HepG2 (cell line): Measurements from ENCODE around the gene PLA2G4D. TPM values are rescaled to one million over a fixed set of nuclear protein-coding genes. Genes with fewer than 3 reads are reported as not detected.

ENCODE experiments used
- GRHL1 ChIP-seq: sonication (generic); formaldehyde crosslinking; conservative IDR thresholded peaks from 2 replicates; pipeline ENCODE4 v1.8.0; 2022; ENCODE audit warnings: missing genetic modification reagents
- HNRNPL ChIP-seq: fragments of 200-400 bp; formaldehyde crosslinking; IDR thresholded peaks from 2 replicates; pipeline ENCODE4 v1.6.1; 2017; ENCODE audit warnings: mild to moderate bottlenecking, low read depth, low read length
- MAFG ChIP-seq: sonication (generic); formaldehyde crosslinking; IDR thresholded peaks from 2 replicates; pipeline ENCODE4 v1.5.1; 2020; ENCODE audit warnings: mild to moderate bottlenecking, missing genetic modification reagents
- MEIS1 ChIP-seq: sonication (generic); formaldehyde crosslinking; IDR thresholded peaks from 2 replicates; pipeline ENCODE4 v1.9.0; 2021; ENCODE audit warnings: mild to moderate bottlenecking, missing genetic modification reagents, moderate library complexity, borderline replicate concordance
- MTERF4 ChIP-seq: sonication (generic); formaldehyde crosslinking; IDR thresholded peaks from 2 replicates; pipeline ENCODE4 v1.8.0; 2023; ENCODE audit warnings: mild to moderate bottlenecking, missing genetic modification reagents
- MZF1 ChIP-seq: sonication (generic); formaldehyde crosslinking; IDR thresholded peaks from 2 replicates; pipeline ENCODE4 v1.8.1; 2023; ENCODE audit warnings: mild to moderate bottlenecking, missing genetic modification reagents, borderline replicate concordance
- NFE2 ChIP-seq: sonication (generic); formaldehyde crosslinking; IDR thresholded peaks from 2 replicates; pipeline ENCODE4 v1.4.0; 2020; ENCODE audit warnings: missing genetic modification reagents
- NFIB ChIP-seq: sonication (generic); formaldehyde crosslinking; IDR thresholded peaks from 2 replicates; pipeline ENCODE4 v1.9.0; 2021; ENCODE audit warnings: missing genetic modification reagents, mild to moderate bottlenecking, borderline replicate concordance
- PAXIP1 ChIP-seq: sonication (generic); formaldehyde crosslinking; conservative IDR thresholded peaks from 2 replicates; pipeline ENCODE4 v1.4.0; 2020; ENCODE audit warnings: mild to moderate bottlenecking, missing genetic modification reagents, moderate library complexity
- PHF8 ChIP-seq: sonication (generic); formaldehyde crosslinking; IDR thresholded peaks from 2 replicates; pipeline ENCODE4 v1.5.0; 2020; ENCODE audit warnings: missing genetic modification reagents
- PLSCR1 ChIP-seq: sonication (generic); formaldehyde crosslinking; IDR thresholded peaks from 2 replicates; pipeline ENCODE4 v1.5.0; 2020; ENCODE audit warnings: missing genetic modification reagents, mild to moderate bottlenecking, borderline replicate concordance
- POLR2G ChIP-seq: fragments of 200-400 bp; formaldehyde crosslinking; IDR thresholded peaks from 2 replicates; pipeline ENCODE4 v1.6.1; 2018; ENCODE audit warnings: mild to moderate bottlenecking, low read depth, low read length, moderate library complexity
- RBM22 ChIP-seq: fragments of 200-400 bp; formaldehyde crosslinking; optimal IDR thresholded peaks from 2 replicates; pipeline ENCODE3; 2017; ENCODE audit warnings: mild to moderate bottlenecking, low read length, moderate library complexity
- SKIL ChIP-seq: sonication (generic); formaldehyde crosslinking; IDR thresholded peaks from 2 replicates; pipeline ENCODE4 v1.8.0; 2022; ENCODE audit warnings: missing genetic modification reagents, mild to moderate bottlenecking, moderate library complexity, borderline replicate concordance
- XBP1 ChIP-seq: sonication (generic); formaldehyde crosslinking; IDR thresholded peaks from 2 replicates; pipeline ENCODE4 v1.5.0; 2020; ENCODE audit warnings: missing genetic modification reagents
- ZBTB25 ChIP-seq: IDR thresholded peaks from 2 replicates; pipeline ENCODE4 v1.6.1; 2018; ENCODE audit warnings: missing genetic modification reagents
- ZNF530 ChIP-seq: sonication (generic); formaldehyde crosslinking; IDR thresholded peaks from 2 replicates; pipeline ENCODE4 v1.5.0; 2020; ENCODE audit warnings: low read depth, mild to moderate bottlenecking, missing genetic modification reagents
- polyA plus RNA-seq, 8 experiments: library from polyadenylated mRNA; depleted of rRNA in 3 of 8; stranded (reverse) in 7 of 8; unstranded in 1 of 8; fragments of >200 nt; fragmentation: Illumina TruSeq in 4 of 8; extraction: Trizol in 4 of 8; gene quantifications; 2 replicates each; pipeline versions ENCODE4 v1.2.1 to v1.2.3, GENCODE V29; 2011 to 2016; ENCODE audit warnings: low read depth in 4 of 8, missing spikeins in 1 of 8, mixed read lengths in 1 of 8; ENCODE audit not compliant: insufficient read depth in 1 of 8
- total RNA-seq, 5 experiments: library from RNA; depleted of rRNA; stranded (reverse); fragments of >200 nt; fragmentation: Illumina TruSeq; extraction: Trizol; gene quantifications; 2 replicates each; pipeline ENCODE4 v1.2.3, GENCODE V29; 2016; ENCODE audit warnings: low read depth in 1 of 5

PLA2G4D gene
- total and polyA plus RNA-seq, 2 of the 13 experiments (the other 11 are each of a cell fraction or from before 2014, with no cell fraction given), result 0.04 to 0.21 TPM

GRCh38 chr15:42065033-42065432 lies 29.3 kb downstream of the PLA2G4D start (continued):
- TF ChIP-seq POLR2G (no peak), MZF1 (CRISPR knock-in tag) (no peak), RBM22 (no peak), GRHL1 (CRISPR knock-in tag) (no peak), HNRNPL (no peak), PLSCR1 (CRISPR knock-in tag) (no peak), PAXIP1 (CRISPR knock-in tag) (0 out of 2 replicates have a peak, but pooled peaks have one; percentile 28), MTERF4 (CRISPR knock-in tag) (no peak), PHF8 (CRISPR knock-in tag) (no peak), ZNF530 (CRISPR knock-in tag) (no peak), NFE2 (CRISPR knock-in tag) (no peak), SKIL (CRISPR knock-in tag) (peak; percentile 38; the same call in 1 of the 2 replicates), MEIS1 (no peak), MAFG (CRISPR knock-in tag) (no peak), NFIB (no peak), XBP1 (no peak), ZBTB25 (CRISPR knock-in tag) (no peak)
